Smooth muscle cell (in vitro differentiated cells): ENCODE results near the gene PRSS53. TPM values are rescaled to one million over a fixed set of nuclear protein-coding genes. Genes with fewer than 3 reads are reported as not detected.
A peak's percentile ranks its signal among the peaks of the same experiment; 100 is the strongest.

Experiments
- DNase-seq: peaks from one replicate; lab custom pipeline; 2025; ENCODE audit not compliant: unreplicated experiment; lab: John Stamatoyannopoulos, UW
- H2AFZ ChIP-seq: fragments of 200-600 bp; sonication (generic); 2 replicates; pipeline ENCODE4 v1.6.0; 2016; ENCODE audit warnings: antibody characterized with exemption, low read depth, mild to moderate bottlenecking
- H3F3A ChIP-seq: fragments of 200-600 bp; sonication (generic); 2 replicates; pipeline ENCODE4 v1.6.0; 2017; ENCODE audit warnings: antibody characterized with exemption, low read depth
- H3K27ac ChIP-seq: fragments of 200-600 bp; sonication (generic); 2 replicates; pipeline ENCODE4 v1.5.1; 2016; ENCODE audit warnings: low read depth, mild to moderate bottlenecking
- H3K27me3 ChIP-seq: fragments of 200-600 bp; sonication (generic); 2 replicates; pipeline ENCODE4 v1.6.1; 2016; ENCODE audit warnings: low read depth, mild to moderate bottlenecking
- H3K36me3 ChIP-seq: fragments of 200-600 bp; sonication (generic); 2 replicates; pipeline ENCODE4 v1.5.1; 2016; ENCODE audit warnings: low read depth
- H3K4me1 ChIP-seq: fragments of 200-600 bp; sonication (generic); 2 replicates; pipeline ENCODE4 v1.5.1; 2016; ENCODE audit warnings: low read depth
- H3K4me2 ChIP-seq: fragments of 200-600 bp; sonication (generic); 2 replicates; pipeline ENCODE4 v1.6.0; 2016; ENCODE audit warnings: mild to moderate bottlenecking
- H3K4me3 ChIP-seq: fragments of 200-600 bp; sonication (generic); 2 replicates; pipeline ENCODE4 v1.5.1; 2016; ENCODE audit warnings: mild to moderate bottlenecking
- H3K79me2 ChIP-seq: fragments of 200-600 bp; sonication (generic); 2 replicates; pipeline ENCODE4 v1.6.0; 2016; ENCODE audit warnings: low read depth, mild to moderate bottlenecking
- H3K9ac ChIP-seq: fragments of 200-600 bp; sonication (generic); 2 replicates; pipeline ENCODE4 v1.6.0; 2016; ENCODE audit warnings: low read depth
- H3K9me3 ChIP-seq: fragments of 200-600 bp; sonication (generic); replicated peaks from 2 replicates; pipeline ENCODE4 v1.5.1; 2016; ENCODE audit warnings: low read depth
- H4K20me1 ChIP-seq: fragments of 200-600 bp; sonication (generic); 2 replicates; pipeline ENCODE4 v1.6.0; 2016; ENCODE audit warnings: low read depth
- WGBS: methylation state at CpG from one replicate; pipeline ENCODE4 v1.1.7; 2016; ENCODE audit warnings: low lambda C conversion rate; 5-methylcytosine and 5-hydroxymethylcytosine counted together
- polyA plus RNA-seq: library from polyadenylated mRNA; unstranded; fragments of >200 nt; fragmentation: Nextera tagmentation; extraction: Ambion mirVana; gene quantifications from 2 replicates; pipeline ENCODE4 v1.2.1, GENCODE V29; 2016
- total RNA-seq: library from RNA; depleted of rRNA; stranded (reverse); fragments of >200 nt; gene quantifications from 2 replicates; pipeline ENCODE4 v1.2.3, GENCODE V29; 2014
- TF ChIP-seq, protein P1 (sequence below): fragments of 200-600 bp; sonication (generic); IDR thresholded peaks from 2 replicates; pipeline ENCODE4 v1.5.1; 2017; ENCODE audit warnings: borderline replicate concordance, mild to moderate bottlenecking, antibody characterized with exemption; ENCODE audit not compliant: insufficient read depth, poor library complexity, severe bottlenecking

PRSS53 gene
- total and polyA plus RNA-seq, 2 experiments from 2014 or later: 0.66 to 6.3 TPM

DNA sequence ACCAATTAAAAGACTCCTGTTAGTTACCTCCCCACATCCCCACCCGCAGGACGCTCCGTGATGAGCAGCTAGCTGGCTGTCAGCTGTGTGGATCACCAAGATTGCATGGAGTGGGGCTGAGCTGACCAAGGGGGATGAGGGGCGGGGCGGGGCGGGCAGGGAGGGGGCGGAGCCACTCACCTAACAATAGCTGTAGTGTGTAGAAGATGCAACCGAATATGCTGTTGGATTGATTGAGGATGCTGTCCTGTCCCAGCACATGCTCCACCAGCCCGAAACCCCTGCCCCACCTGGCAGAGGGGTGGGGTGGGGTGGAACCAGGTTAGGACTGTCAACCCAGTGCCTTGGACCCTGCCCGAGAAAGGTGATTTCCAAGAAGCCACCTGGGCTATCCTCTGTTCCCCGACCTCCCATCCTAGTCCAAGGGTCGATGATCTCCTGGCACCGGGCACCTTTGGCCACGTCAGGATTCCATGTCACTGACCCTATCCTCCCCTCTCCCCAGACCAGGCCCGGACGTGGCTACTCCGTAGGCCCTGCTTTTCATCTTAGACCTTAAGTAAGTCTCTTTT, 4.5 kb upstream of the PRSS53 start:
- no peaks in the 10 kb centered on the region for H3F3A ChIP-seq
- no peak overlapping the region for H3K27ac ChIP-seq
- no peak overlapping the region for H3K9ac ChIP-seq
- no peaks in the 10 kb centered on the region for H3K27me3 ChIP-seq
- peaks cover 47% of the 10 kb centered on the region for H4K20me1 ChIP-seq
- H3K4me3 ChIP-seq: peak overlapping the region; percentile 87
- no peaks in the 10 kb centered on the region for H3K36me3 ChIP-seq
- no peaks in the 10 kb centered on the region for H3K9me3 ChIP-seq
- peaks cover 35% of the 10 kb centered on the region for H3K79me2 ChIP-seq
- TF ChIP-seq, protein P1, sequence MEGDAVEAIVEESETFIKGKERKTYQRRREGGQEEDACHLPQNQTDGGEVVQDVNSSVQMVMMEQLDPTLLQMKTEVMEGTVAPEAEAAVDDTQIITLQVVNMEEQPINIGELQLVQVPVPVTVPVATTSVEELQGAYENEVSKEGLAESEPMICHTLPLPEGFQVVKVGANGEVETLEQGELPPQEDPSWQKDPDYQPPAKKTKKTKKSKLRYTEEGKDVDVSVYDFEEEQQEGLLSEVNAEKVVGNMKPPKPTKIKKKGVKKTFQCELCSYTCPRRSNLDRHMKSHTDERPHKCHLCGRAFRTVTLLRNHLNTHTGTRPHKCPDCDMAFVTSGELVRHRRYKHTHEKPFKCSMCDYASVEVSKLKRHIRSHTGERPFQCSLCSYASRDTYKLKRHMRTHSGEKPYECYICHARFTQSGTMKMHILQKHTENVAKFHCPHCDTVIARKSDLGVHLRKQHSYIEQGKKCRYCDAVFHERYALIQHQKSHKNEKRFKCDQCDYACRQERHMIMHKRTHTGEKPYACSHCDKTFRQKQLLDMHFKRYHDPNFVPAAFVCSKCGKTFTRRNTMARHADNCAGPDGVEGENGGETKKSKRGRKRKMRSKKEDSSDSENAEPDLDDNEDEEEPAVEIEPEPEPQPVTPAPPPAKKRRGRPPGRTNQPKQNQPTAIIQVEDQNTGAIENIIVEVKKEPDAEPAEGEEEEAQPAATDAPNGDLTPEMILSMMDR: no peak
- H2AFZ ChIP-seq: no peak overlapping the region
- no peak for DNase-seq
- no peaks in the 10 kb centered on the region for H3K4me1 ChIP-seq
- peak overlapping the region; percentile 98 for H3K4me2 ChIP-seq
- 34% methylated on average over 17 of the region's 17 CpGs for WGBS

DNA sequence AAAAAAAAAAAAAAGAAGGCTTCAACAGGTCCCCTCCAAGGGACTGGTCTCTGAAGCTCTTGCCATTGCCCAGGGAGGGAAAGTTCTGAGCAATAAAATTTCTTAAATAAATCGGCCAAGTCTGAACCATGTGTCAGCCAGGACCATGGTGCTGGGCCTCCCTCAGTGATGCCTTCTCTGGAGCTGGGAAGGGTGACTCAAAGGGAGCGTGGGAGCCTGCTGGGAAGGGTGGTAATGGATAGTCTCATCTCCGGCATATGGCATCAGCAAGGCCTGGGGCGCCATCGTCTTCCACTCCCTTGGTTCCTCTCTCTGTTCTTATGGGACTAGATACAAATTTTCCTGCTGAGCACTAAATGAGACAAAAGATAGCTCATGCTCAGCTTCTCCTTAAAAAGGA, 3.6 kb upstream of the PRSS53 start:
- no peaks in the 10 kb centered on the region for H3K36me3 ChIP-seq
- WGBS: 80% methylated on average over 5 of the region's 5 CpGs

GRCh38 chr16:31090540-31090939, 1.8 kb upstream of the PRSS53 start:
- H3K36me3 ChIP-seq: no peaks in the 10 kb centered on the region
- H3K9me3 ChIP-seq: no peaks in the 10 kb centered on the region
- H3F3A ChIP-seq: no peaks in the 10 kb centered on the region
- H3K9ac ChIP-seq: no peak overlapping the region
- no peaks in the 10 kb centered on the region for H3K27me3 ChIP-seq
- no peaks in the 10 kb centered on the region for H3K4me1 ChIP-seq
- peaks cover 50% of the 10 kb centered on the region for H4K20me1 ChIP-seq
- H3K4me2 ChIP-seq: no peak overlapping the region
- 42% methylated on average over 2 of the region's 2 CpGs for WGBS
- peaks cover 35% of the 10 kb centered on the region for H3K79me2 ChIP-seq
- no peak for DNase-seq
- TF ChIP-seq, protein P1: no peak
- H2AFZ ChIP-seq: no peak overlapping the region
- H3K4me3 ChIP-seq: no peak overlapping the region
- no peak overlapping the region for H3K27ac ChIP-seq

More for the DNA sequence above, 3.6 kb upstream of the PRSS53 start:
- peak overlapping the region; percentile 23 for H3K27ac ChIP-seq
- no peaks in the 10 kb centered on the region for H3K27me3 ChIP-seq
- no peaks in the 10 kb centered on the region for H3F3A ChIP-seq
- H3K79me2 ChIP-seq: peaks cover 35% of the 10 kb centered on the region
- H4K20me1 ChIP-seq: peaks cover 50% of the 10 kb centered on the region
- TF ChIP-seq, protein P1: no peak
- DNase-seq: no peak
- H3K4me1 ChIP-seq: no peaks in the 10 kb centered on the region
- no peak overlapping the region for H2AFZ ChIP-seq
- H3K9ac ChIP-seq: no peak overlapping the region
- no peaks in the 10 kb centered on the region for H3K9me3 ChIP-seq
- H3K4me3 ChIP-seq: no peak overlapping the region
- peak overlapping the region; percentile 98 for H3K4me2 ChIP-seq

DNA sequence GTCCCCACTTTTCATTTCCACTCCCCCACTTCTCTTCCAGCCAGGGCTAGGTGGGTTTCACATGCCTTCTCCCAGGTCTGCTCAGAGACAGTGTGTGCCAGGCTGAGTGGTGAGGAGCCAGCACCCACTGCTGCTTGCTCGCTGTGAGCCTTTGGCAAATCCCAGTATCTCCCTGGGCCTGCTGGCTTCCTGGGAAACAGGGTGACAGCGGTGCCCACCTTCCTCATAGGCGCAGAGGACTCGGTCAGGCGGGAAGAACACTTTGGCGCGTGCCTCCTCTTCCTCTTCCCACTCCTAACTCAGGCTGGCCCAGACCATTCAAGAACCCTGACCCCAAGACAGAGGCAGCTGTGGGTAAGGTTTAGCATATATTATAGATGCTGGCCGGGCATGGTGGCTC, 456 bp upstream of the PRSS53 start:
- no peaks in the 10 kb centered on the region for H3K4me1 ChIP-seq
- peaks cover 50% of the 10 kb centered on the region for H4K20me1 ChIP-seq
- H3K27me3 ChIP-seq: no peaks in the 10 kb centered on the region
- H3K36me3 ChIP-seq: no peaks in the 10 kb centered on the region
- no peaks in the 10 kb centered on the region for H3K9me3 ChIP-seq
- H3K9ac ChIP-seq: no peak overlapping the region
- H2AFZ ChIP-seq: no peak overlapping the region
- no peaks in the 10 kb centered on the region for H3F3A ChIP-seq
- TF ChIP-seq, protein P1: no peak
- no peak overlapping the region for H3K4me2 ChIP-seq
- no peak overlapping the region for H3K27ac ChIP-seq
- H3K4me3 ChIP-seq: no peak overlapping the region
- WGBS: 97% methylated on average over 8 of the region's 8 CpGs
- DNase-seq: no peak
- peaks cover 33% of the 10 kb centered on the region for H3K79me2 ChIP-seq
